Muscle of leg (tissue), 11 donors: ENCODE data around the gene TUBGCP4. TPM values are rescaled to one million over a fixed set of nuclear protein-coding genes. Genes with fewer than 3 reads are reported as not detected.
"Not testable (repeated sequence)": the region's sequence is repeated elsewhere in the genome, so short reads cannot be mapped to it uniquely, and the experiment has no call there.

ENCODE experiments used
- DNase-seq: peaks from one replicate; pipeline ENCODE4 v3.0.0; 2013
- H3K27ac ChIP-seq: one replicate; pipeline ENCODE4 v1.5.1; 2013; ENCODE audit warnings: mild to moderate bottlenecking, low read length, control low read depth
- H3K27me3 ChIP-seq: one replicate; pipeline ENCODE4 v1.6.1; 2013; ENCODE audit warnings: low read length; ENCODE audit not compliant: control insufficient read depth, insufficient read depth
- H3K36me3 ChIP-seq: one replicate; pipeline ENCODE4 v1.6.1; 2013; ENCODE audit warnings: low read length; ENCODE audit not compliant: control insufficient read depth, insufficient read depth
- H3K4me1 ChIP-seq: one replicate; pipeline ENCODE4 v1.6.1; 2013; ENCODE audit warnings: low read length; ENCODE audit not compliant: control insufficient read depth, insufficient read depth
- H3K4me3 ChIP-seq: one replicate; pipeline ENCODE4 v1.5.1; 2013; ENCODE audit warnings: low read length, control low read depth
- H3K9me3 ChIP-seq: replicated peaks from 2 replicates; pipeline ENCODE4 v1.6.1; 2013; ENCODE audit warnings: low read depth, low read length; ENCODE audit not compliant: control insufficient read depth
- WGBS: methylation state at CpG from one replicate; pipeline ENCODE4 v1.1.5; 2013; ENCODE audit warnings: missing lambda C conversion rate; ENCODE audit not compliant: insufficient coverage; 5-methylcytosine and 5-hydroxymethylcytosine counted together
- polyA plus RNA-seq, 8 donors: library from polyadenylated mRNA; unstranded; fragments of 120-200 nt; gene quantifications; one replicate each; pipeline versions ENCODE4 v1.2.1 to v1.2.3, GENCODE V29; 2013; ENCODE audit warnings: inconsistent platforms in 1 of 8, low replicate concordance in 1 of 8; ENCODE audit not compliant: insufficient read length in 8 of 8, insufficient read depth in 1 of 8
- total RNA-seq: library from RNA; stranded (reverse); fragments of 120-200 nt; gene quantifications from one replicate; pipeline ENCODE4 v1.2.4, GENCODE V29; 2013

The TUBGCP4 gene
- total and polyA plus RNA-seq, 9 donors: 7.0 to 14.4 (median 11.0) TPM

- Histone ChIP-seq H3K36me3 (peaks cover 15% of the 10 kb centered on the region), H3K4me1 (no peaks in the 10 kb centered on the region), H3K27me3 (no peaks in the 10 kb centered on the region), H3K27ac (no peak overlapping the region), H3K9me3 (no peaks in the 10 kb centered on the region), H3K4me3 (no peak overlapping the region)
- no peak for DNase-seq
- WGBS: no CpG with 5 or more reads among the region's 2 CpGs
Measured at GRCh38 chr15:43352693-43353382, 18.1 kb upstream of the TUBGCP4 start.

GRCh38 chr15:43360821-43361220 lies 10.1 kb upstream of the TUBGCP4 start:
- WGBS: 100% methylated on average over 1 of the region's 4 CpGs

GRCh38 chr15:43361313-43361903 lies 9.5 kb upstream of the TUBGCP4 start:
- no peak overlapping the region for H3K27ac ChIP-seq
- H3K4me3 ChIP-seq: no peak overlapping the region
- no peak for DNase-seq
- WGBS: 100% methylated on average over 1 of the region's 7 CpGs
- H3K9me3 ChIP-seq: peaks cover 53% of the 10 kb centered on the region
- H3K27me3 ChIP-seq: no peaks in the 10 kb centered on the region
- no peaks in the 10 kb centered on the region for H3K4me1 ChIP-seq
- H3K36me3 ChIP-seq: peaks cover 60% of the 10 kb centered on the region

More at GRCh38 chr15:43360821-43361220, 10.1 kb upstream of the TUBGCP4 start:
- DNase-seq: no peak
- no peaks in the 10 kb centered on the region for H3K4me1 ChIP-seq
- peaks cover 54% of the 10 kb centered on the region for H3K36me3 ChIP-seq
- no peak overlapping the region for H3K27ac ChIP-seq
- no peak overlapping the region for H3K4me3 ChIP-seq
- peaks cover 53% of the 10 kb centered on the region for H3K9me3 ChIP-seq
- no peaks in the 10 kb centered on the region for H3K27me3 ChIP-seq

- Histone ChIP-seq H3K4me1 (peaks cover 20% of the 10 kb centered on the region), H3K27me3 (no peaks in the 10 kb centered on the region), H3K27ac (peak overlapping the region; percentile 66), H3K9me3 (peaks cover 2% of the 10 kb centered on the region), H3K4me3 (peak overlapping the region; percentile 91), H3K36me3 (peaks cover 22% of the 10 kb centered on the region)
- under 1% methylated on average over 40 of the region's 45 CpGs for WGBS
- peak; percentile 54 for DNase-seq
Measured at GRCh38 chr15:43370310-43370974, 459 bp upstream of the TUBGCP4 start.

- Histone ChIP-seq H3K4me3 (no peak overlapping the region), H3K27ac (no peak overlapping the region), H3K36me3 (peaks cover 11% of the 10 kb centered on the region), H3K9me3 (no peaks in the 10 kb centered on the region), H3K27me3 (no peaks in the 10 kb centered on the region), H3K4me1 (peaks cover 4% of the 10 kb centered on the region)
- 75% methylated on average over 11 of the region's 13 CpGs for WGBS
- DNase-seq: peak; percentile 9
Measured at GRCh38 chr15:43376017-43376705, 5.3 kb downstream of the TUBGCP4 start.

- H3K4me3 ChIP-seq: no peak overlapping the region
- H3K27me3 ChIP-seq: no peaks in the 10 kb centered on the region
- H3K9me3 ChIP-seq: no peaks in the 10 kb centered on the region
- H3K36me3 ChIP-seq: peaks cover 23% of the 10 kb centered on the region
- no peak overlapping the region for H3K27ac ChIP-seq
- H3K4me1 ChIP-seq: no peaks in the 10 kb centered on the region
- DNase-seq: no peak
Measured at GRCh38 chr15:43378601-43379000, 7.7 kb downstream of the TUBGCP4 start.

- Histone ChIP-seq H3K27me3 (no peaks in the 10 kb centered on the region), H3K36me3 (peaks cover 41% of the 10 kb centered on the region), H3K9me3 (no peaks in the 10 kb centered on the region), H3K27ac (no peak overlapping the region), H3K4me3 (no peak overlapping the region), H3K4me1 (no peaks in the 10 kb centered on the region)
- DNase-seq: no peak
- WGBS: no CpG with 5 or more reads among the region's 4 CpGs
Measured at GRCh38 chr15:43382310-43382709, 11.4 kb downstream of the TUBGCP4 start.

GRCh38 chr15:43383070-43383469 lies 12.2 kb downstream of the TUBGCP4 start:
- H3K27ac ChIP-seq: no peak overlapping the region
- H3K4me3 ChIP-seq: no peak overlapping the region
- no peaks in the 10 kb centered on the region for H3K27me3 ChIP-seq
- H3K9me3 ChIP-seq: no peaks in the 10 kb centered on the region
- 67% methylated on average over 1 of the region's 2 CpGs for WGBS
- DNase-seq: no peak
- H3K4me1 ChIP-seq: no peaks in the 10 kb centered on the region
- peaks cover 45% of the 10 kb centered on the region for H3K36me3 ChIP-seq

GRCh38 chr15:43390723-43391122 lies 19.8 kb downstream of the TUBGCP4 start:
- DNase-seq: no peak
- peaks cover 19% of the 10 kb centered on the region for H3K36me3 ChIP-seq
- 98% methylated on average over 6 of the region's 8 CpGs for WGBS

GRCh38 chr15:43393592-43393991 lies 22.7 kb downstream of the TUBGCP4 start:
- H3K27me3 ChIP-seq, H3K4me3 ChIP-seq, DNase-seq, H3K9me3 ChIP-seq, H3K4me1 ChIP-seq, H3K27ac ChIP-seq: not testable (repeated sequence)
- peaks cover 25% of the 10 kb centered on the region for H3K36me3 ChIP-seq
- 100% methylated on average over 1 of the region's 6 CpGs for WGBS

More at GRCh38 chr15:43390723-43391122, 19.8 kb downstream of the TUBGCP4 start:
- Histone ChIP-seq H3K4me1 (no peaks in the 10 kb centered on the region), H3K27ac (no peak overlapping the region), H3K9me3 (no peaks in the 10 kb centered on the region), H3K4me3 (no peak overlapping the region), H3K27me3 (no peaks in the 10 kb centered on the region)
